Trophoblast cell (in vitro differentiated cells and primary cell): ENCODE measurements around the gene JPT1.

Source experiments
- DNase-seq, 2 donors: peaks; one replicate each; pipeline ENCODE4 v3.0.0-alpha.2; 2016
- H2AFZ ChIP-seq: 2 replicates; pipeline ENCODE4 v1.6.1; 2013; ENCODE audit warnings: low read length, moderate library complexity, mild to moderate bottlenecking; ENCODE audit not compliant: insufficient read depth, poor library complexity
- H2AK5ac ChIP-seq: 2 replicates; pipeline ENCODE4 v1.6.1; 2013; ENCODE audit warnings: mild to moderate bottlenecking, low read length
- H2BK120ac ChIP-seq: 2 replicates; pipeline ENCODE4 v1.6.1; 2013; ENCODE audit warnings: low read length, mild to moderate bottlenecking, moderate library complexity; ENCODE audit not compliant: insufficient read depth, poor library complexity
- H2BK12ac ChIP-seq: 2 replicates; pipeline ENCODE4 v1.6.1; 2013; ENCODE audit warnings: mild to moderate bottlenecking, low read length, moderate library complexity
- H2BK5ac ChIP-seq: 2 replicates; pipeline ENCODE4 v1.6.1; 2013; ENCODE audit warnings: low read length, low read depth, moderate library complexity, mild to moderate bottlenecking; ENCODE audit not compliant: poor library complexity
- H3K14ac ChIP-seq: 2 replicates; pipeline ENCODE4 v1.6.1; 2013; ENCODE audit warnings: mild to moderate bottlenecking, low read length
- H3K18ac ChIP-seq: 2 replicates; pipeline ENCODE4 v1.6.1; 2013; ENCODE audit warnings: mild to moderate bottlenecking, low read length
- H3K23ac ChIP-seq: 2 replicates; pipeline ENCODE4 v1.6.1; 2013; ENCODE audit warnings: low read length
- H3K27ac ChIP-seq: 2 replicates; pipeline ENCODE4 v1.5.1; 2013; ENCODE audit warnings: low read depth, mild to moderate bottlenecking, inconsistent platforms, low read length, moderate library complexity
- H3K27me3 ChIP-seq: 2 replicates; pipeline ENCODE4 v1.6.1; 2013; ENCODE audit warnings: inconsistent platforms, mild to moderate bottlenecking, low read length, moderate library complexity; ENCODE audit not compliant: insufficient read depth
- H3K36me3 ChIP-seq, 2 experiments: 1 replicate in 1 of 2; 2 replicates in 1 of 2; pipeline ENCODE4 v1.6.1; 2013; ENCODE audit warnings: low read length in 2 of 2, mild to moderate bottlenecking in 2 of 2, moderate library complexity in 1 of 2; ENCODE audit not compliant: insufficient read depth in 2 of 2, control insufficient read depth in 1 of 2
- H3K4ac ChIP-seq: 2 replicates; pipeline ENCODE4 v1.6.1; 2013; ENCODE audit warnings: low read depth, mild to moderate bottlenecking, low read length, moderate library complexity
- H3K4me1 ChIP-seq, 2 experiments: 1 replicate in 1 of 2; 2 replicates in 1 of 2; pipeline ENCODE4 v1.6.1; 2013; ENCODE audit warnings: low read length in 2 of 2, mild to moderate bottlenecking in 2 of 2, moderate library complexity in 1 of 2; ENCODE audit not compliant: insufficient read depth in 2 of 2, control insufficient read depth in 1 of 2
- H3K4me2 ChIP-seq: 2 replicates; pipeline ENCODE4 v1.6.1; 2013; ENCODE audit warnings: inconsistent platforms, mild to moderate bottlenecking, low read length, moderate library complexity
- H3K4me3 ChIP-seq: 2 replicates; pipeline ENCODE4 v1.5.1; 2013; ENCODE audit warnings: mild to moderate bottlenecking, low read depth, low read length, inconsistent platforms
- H3K79me1 ChIP-seq: one replicate; pipeline ENCODE4 v1.6.1; 2013; ENCODE audit warnings: low read length
- H3K79me2 ChIP-seq: 2 replicates; pipeline ENCODE4 v1.6.1; 2013; ENCODE audit warnings: low read length, mild to moderate bottlenecking; ENCODE audit not compliant: control insufficient read depth, insufficient read depth, poor library complexity
- H3K9ac ChIP-seq: 2 replicates; pipeline ENCODE4 v1.6.1; 2013; ENCODE audit warnings: mild to moderate bottlenecking, low read length
- H3K9me3 ChIP-seq: 2 replicates; pipeline ENCODE4 v1.6.1; 2013; ENCODE audit warnings: low read depth, mild to moderate bottlenecking, control low read depth, inconsistent platforms, low read length; ENCODE audit not compliant: insufficient read depth
- H4K12ac ChIP-seq: 2 replicates; pipeline ENCODE4 v1.6.1; 2013; ENCODE audit warnings: low read depth, mild to moderate bottlenecking, low read length, moderate library complexity
- H4K8ac ChIP-seq: 2 replicates; pipeline ENCODE4 v1.6.1; 2013; ENCODE audit warnings: low read depth, mild to moderate bottlenecking, low read length, moderate library complexity
- H4K91ac ChIP-seq: one replicate; pipeline ENCODE4 v1.6.1; 2013; ENCODE audit warnings: low read depth, mild to moderate bottlenecking, low read length, moderate library complexity
- WGBS: extraction: QIAGEN DNeasy Blood & Tissue Kit; methylation state at CpG from one replicate; pipeline ENCODE4 v1.1.7; 2013; ENCODE audit warnings: missing lambda C conversion rate; ENCODE audit not compliant: insufficient read length, insufficient coverage; ENCODE audit errors: extremely low coverage; 5-methylcytosine and 5-hydroxymethylcytosine counted together

Gene JPT1

GRCh38 chr17:75151930-75152329 lies 2.4 kb downstream of the JPT1 start:
- Histone ChIP-seq H2BK5ac (no peak overlapping the region), H3K9me3 (no peaks in the 10 kb centered on the region), H3K27ac (no peak overlapping the region), H3K9ac (no peak overlapping the region), H3K79me2 (peaks cover 23% of the 10 kb centered on the region), H3K18ac (no peak overlapping the region), H4K91ac (no peak overlapping the region), H3K23ac (no peak overlapping the region), H3K4ac (peak overlapping the region; percentile 71), H4K8ac (no peak overlapping the region), H2AK5ac (no peak overlapping the region), H3K4me2 (no peak overlapping the region), H3K36me3 (peaks cover 10 to 15% of the 10 kb centered on the region in 2 experiments), H3K4me3 (no peak overlapping the region), H3K4me1 (peaks cover 0 to 10% of the 10 kb centered on the region in 2 experiments), H2BK12ac (no peak overlapping the region), H2AFZ (no peak overlapping the region), H3K79me1 (peaks cover 7% of the 10 kb centered on the region), H3K27me3 (no peaks in the 10 kb centered on the region), H4K12ac (no peak overlapping the region), H2BK120ac (no peak overlapping the region), H3K14ac (no peak overlapping the region)
- no CpG with 5 or more reads among the region's 6 CpGs for WGBS
- DNase-seq = peak in 1 of 2 donors; percentile 65

- Histone ChIP-seq H3K4ac (no peak overlapping the region), H3K9me3 (no peaks in the 10 kb centered on the region), H3K36me3 (peaks cover 38 to 50% of the 10 kb centered on the region in 2 experiments), H3K79me2 (peaks cover 12% of the 10 kb centered on the region), H4K8ac (no peak overlapping the region), H2AFZ (no peak overlapping the region), H3K27ac (no peak overlapping the region), H3K9ac (no peak overlapping the region), H3K4me3 (no peak overlapping the region), H2BK5ac (no peak overlapping the region), H3K23ac (no peak overlapping the region), H3K27me3 (no peaks in the 10 kb centered on the region), H4K91ac (no peak overlapping the region), H3K14ac (no peak overlapping the region), H2AK5ac (no peak overlapping the region), H2BK120ac (no peak overlapping the region), H3K79me1 (no peaks in the 10 kb centered on the region), H3K4me2 (no peak overlapping the region), H2BK12ac (no peak overlapping the region), H3K18ac (no peak overlapping the region), H4K12ac (no peak overlapping the region), H3K4me1 (peaks cover 0 to 3% of the 10 kb centered on the region in 2 experiments)
- no CpG with 5 or more reads among the region's 6 CpGs for WGBS
- no peak for DNase-seq
These were observed 6.3 kb downstream of the JPT1 start for GRCh38 chr17:75147878-75148546.

DNA sequence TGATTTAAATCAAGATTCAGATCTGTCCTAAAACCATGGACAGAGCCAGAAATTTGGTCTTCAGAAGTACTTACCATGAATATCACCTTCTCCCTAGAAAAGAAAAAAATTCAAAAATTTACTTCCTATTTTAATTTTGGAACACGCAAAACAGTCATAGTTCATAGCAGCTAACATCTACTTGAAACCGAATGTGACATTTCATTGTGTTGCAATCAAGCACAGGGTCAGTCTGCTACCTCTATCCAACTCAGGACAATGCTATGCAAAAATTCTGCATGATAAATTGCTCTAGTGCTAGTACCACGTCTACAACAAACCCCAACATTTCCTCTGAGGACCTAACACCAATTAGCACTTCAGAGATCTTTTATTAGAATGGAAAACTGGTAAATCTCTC lies 7.7 kb downstream of the JPT1 start:
- H2AK5ac ChIP-seq = no peak overlapping the region
- no peak overlapping the region for H3K9ac ChIP-seq
- no peak overlapping the region for H2AFZ ChIP-seq
- peak; percentile 37 to 84 for DNase-seq
- H3K9me3 ChIP-seq = no peaks in the 10 kb centered on the region
- H4K91ac ChIP-seq = no peak overlapping the region
- no peak overlapping the region for H2BK12ac ChIP-seq
- WGBS = no CpG with 5 or more reads among the region's 3 CpGs
- no peak overlapping the region for H3K18ac ChIP-seq
- no peaks in the 10 kb centered on the region for H3K27me3 ChIP-seq
- H3K14ac ChIP-seq = no peak overlapping the region
- no peak overlapping the region for H3K27ac ChIP-seq
- H3K4me1 ChIP-seq = no peaks in the 10 kb centered on the region
- H3K4me3 ChIP-seq = no peak overlapping the region
- H4K12ac ChIP-seq = no peak overlapping the region
- no peak overlapping the region for H2BK120ac ChIP-seq
- H4K8ac ChIP-seq = no peak overlapping the region
- H3K4ac ChIP-seq = no peak overlapping the region
- no peaks in the 10 kb centered on the region for H3K79me1 ChIP-seq
- H2BK5ac ChIP-seq = no peak overlapping the region
- H3K4me2 ChIP-seq = no peak overlapping the region
- H3K23ac ChIP-seq = no peak overlapping the region
- H3K36me3 ChIP-seq = peaks cover 48 to 60% of the 10 kb centered on the region in 2 experiments
- H3K79me2 ChIP-seq = peaks cover 9% of the 10 kb centered on the region

DNA sequence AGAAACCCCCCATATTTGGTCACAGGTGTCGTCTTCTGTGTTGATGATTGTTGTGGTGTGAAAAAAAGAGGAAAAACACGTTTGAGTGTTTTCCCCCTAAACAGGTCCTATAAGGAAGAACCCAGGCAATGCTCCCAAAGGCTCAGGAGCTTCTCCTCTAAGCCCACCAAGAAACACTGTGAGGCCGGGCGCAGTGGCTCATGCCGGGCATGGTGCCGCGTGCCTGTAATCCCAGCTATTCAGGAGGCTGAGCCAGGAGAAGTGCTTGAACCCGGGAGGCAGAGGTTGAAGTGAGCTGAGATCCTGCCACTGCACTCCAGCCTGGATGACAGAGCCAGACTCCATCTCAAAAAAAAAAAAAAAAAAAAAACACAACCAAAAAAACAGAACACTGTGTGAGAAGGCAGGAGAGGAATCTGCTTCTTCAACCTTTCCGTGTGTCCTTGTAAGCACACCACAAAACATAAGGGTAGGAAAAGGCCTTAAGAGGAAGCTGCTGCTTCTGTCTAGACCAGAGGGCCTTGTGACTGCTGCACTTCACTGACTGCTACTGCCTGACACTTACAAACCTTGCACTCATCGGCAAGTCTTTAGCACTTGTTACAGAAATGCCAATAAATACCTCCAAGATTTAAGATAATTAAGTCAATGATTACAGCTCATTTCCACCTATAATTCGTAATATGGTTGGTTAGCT lies 9.3 kb downstream of the JPT1 start:
- Histone ChIP-seq H3K4ac (no peak overlapping the region), H2AK5ac (no peak overlapping the region), H4K8ac (no peak overlapping the region), H2AFZ (no peak overlapping the region), H3K18ac (no peak overlapping the region), H3K9ac (no peak overlapping the region), H3K23ac (no peak overlapping the region), H4K91ac (no peak overlapping the region), H3K79me1 (no peaks in the 10 kb centered on the region), H3K4me2 (no peak overlapping the region), H3K14ac (no peak overlapping the region), H3K27ac (no peak overlapping the region), H3K27me3 (no peaks in the 10 kb centered on the region), H2BK5ac (no peak overlapping the region), H2BK120ac (no peak overlapping the region), H3K4me1 (no peaks in the 10 kb centered on the region), H3K36me3 (peaks cover 58 to 74% of the 10 kb centered on the region in 2 experiments), H3K9me3 (no peaks in the 10 kb centered on the region), H4K12ac (no peak overlapping the region), H3K4me3 (no peak overlapping the region), H2BK12ac (no peak overlapping the region), H3K79me2 (no peaks in the 10 kb centered on the region)
- DNase-seq = no peak
- WGBS = no CpG with 5 or more reads among the region's 11 CpGs
